ENCODE measurements around the gene PM20D1. TPM values are rescaled to one million over a fixed set of nuclear protein-coding genes. Genes with fewer than 3 reads are reported as not detected.

Gene PM20D1
- total and polyA plus RNA-seq, 2 donors from 2014 or later = 0.69 to 1.6 TPM

DNA sequence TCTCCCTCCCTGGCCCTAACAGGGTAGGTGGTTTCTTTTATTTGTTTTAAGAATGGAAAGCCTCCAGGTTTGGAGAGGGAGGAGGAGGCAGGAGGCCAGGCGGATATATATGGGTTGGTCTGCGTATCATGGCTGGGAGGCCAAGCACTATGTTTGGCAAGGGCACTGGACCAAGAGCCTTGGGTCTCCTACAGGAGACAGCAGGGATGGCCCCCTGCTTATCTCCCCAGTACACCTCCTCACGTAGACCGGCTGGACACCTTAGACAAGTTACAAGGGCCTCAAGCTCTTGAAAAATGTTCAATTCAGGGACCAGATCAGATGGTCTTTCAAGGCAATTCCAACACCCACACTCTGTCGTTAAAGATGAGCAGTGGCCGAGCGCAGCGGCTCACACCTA, 47.9 kb downstream of the PM20D1 start:
- TF ChIP-seq, protein P1, sequence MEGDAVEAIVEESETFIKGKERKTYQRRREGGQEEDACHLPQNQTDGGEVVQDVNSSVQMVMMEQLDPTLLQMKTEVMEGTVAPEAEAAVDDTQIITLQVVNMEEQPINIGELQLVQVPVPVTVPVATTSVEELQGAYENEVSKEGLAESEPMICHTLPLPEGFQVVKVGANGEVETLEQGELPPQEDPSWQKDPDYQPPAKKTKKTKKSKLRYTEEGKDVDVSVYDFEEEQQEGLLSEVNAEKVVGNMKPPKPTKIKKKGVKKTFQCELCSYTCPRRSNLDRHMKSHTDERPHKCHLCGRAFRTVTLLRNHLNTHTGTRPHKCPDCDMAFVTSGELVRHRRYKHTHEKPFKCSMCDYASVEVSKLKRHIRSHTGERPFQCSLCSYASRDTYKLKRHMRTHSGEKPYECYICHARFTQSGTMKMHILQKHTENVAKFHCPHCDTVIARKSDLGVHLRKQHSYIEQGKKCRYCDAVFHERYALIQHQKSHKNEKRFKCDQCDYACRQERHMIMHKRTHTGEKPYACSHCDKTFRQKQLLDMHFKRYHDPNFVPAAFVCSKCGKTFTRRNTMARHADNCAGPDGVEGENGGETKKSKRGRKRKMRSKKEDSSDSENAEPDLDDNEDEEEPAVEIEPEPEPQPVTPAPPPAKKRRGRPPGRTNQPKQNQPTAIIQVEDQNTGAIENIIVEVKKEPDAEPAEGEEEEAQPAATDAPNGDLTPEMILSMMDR (IDR thresholded peaks at IDR 0.05; ENCODE audit: borderline replicate concordance, extremely low read depth, insufficient read depth) = no peak
- Histone ChIP-seq H3K27ac (ENCODE audit: low read depth in 2 of 2, low read length in 2 of 2) (no peak overlapping the region), H3K27me3 (ENCODE audit: control insufficient read depth, insufficient read depth, low read length) (no peaks in the 10 kb centered on the region), H3K9me3 (ENCODE audit: control insufficient read depth in 2 of 3, insufficient read depth in 1 of 3, low read length in 3 of 3) (no peaks in the 10 kb centered on the region), H3K36me3 (ENCODE audit: control insufficient read depth in 2 of 3, insufficient read depth in 3 of 3, low read length in 3 of 3) (peaks cover under 1 to 31% (median 21%) of the 10 kb centered on the region in 3 donors), H3K4me1 (ENCODE audit: control insufficient read depth in 2 of 3, insufficient read depth in 2 of 3, low read depth in 1 of 3, low read length in 3 of 3) (peaks cover 0 to 10% (median 0%) of the 10 kb centered on the region in 3 donors), H3K4me3 (ENCODE audit: low read length in 3 of 3) (no peak overlapping the region), H3K9ac (ENCODE audit: low read length in 3 of 3) (no peak overlapping the region)
- intact Hi-C loops (cut with DNase I) = no loop called here
- DNase-seq = no peak
- no peak for FAIRE-seq

DNA sequence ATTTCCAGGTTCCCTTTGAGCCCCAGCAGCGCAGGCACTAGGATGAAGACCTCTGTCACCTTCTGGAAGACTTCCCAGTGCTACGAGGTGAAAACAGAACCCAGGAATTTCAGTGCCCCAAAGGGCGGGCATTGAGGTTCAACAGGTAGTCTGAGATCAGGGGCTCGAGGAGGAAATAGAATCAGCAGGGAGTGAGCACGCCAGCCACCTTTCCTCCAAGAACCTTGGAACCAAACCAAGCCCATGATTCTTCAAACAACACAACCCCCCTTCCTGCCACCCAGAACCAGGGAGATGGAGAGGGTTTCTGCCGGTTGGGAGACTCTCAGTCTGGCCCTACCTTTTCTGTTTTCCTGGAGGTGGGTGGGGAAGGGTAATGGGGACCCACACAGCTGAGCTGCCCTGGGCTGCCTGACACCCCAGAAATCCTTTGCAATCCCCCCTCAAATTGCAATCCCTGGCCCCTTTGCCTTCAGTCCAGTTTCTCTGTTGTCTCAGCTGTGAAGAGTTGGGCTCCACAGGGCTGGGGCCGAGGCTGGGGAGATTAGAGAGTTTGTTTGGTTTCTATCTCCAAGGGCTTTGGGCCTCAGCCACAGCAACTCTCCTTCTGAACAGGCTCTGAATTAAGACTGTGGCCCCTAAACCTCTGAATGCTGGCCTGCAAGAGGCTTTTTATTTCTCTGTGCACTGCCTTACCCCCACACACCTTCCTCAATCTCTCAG, 48.8 kb downstream of the PM20D1 start:
- Histone ChIP-seq H3K9me3 (ENCODE audit: control insufficient read depth in 2 of 3, insufficient read depth in 1 of 3, low read length in 3 of 3) (no peaks in the 10 kb centered on the region), H3K4me1 (ENCODE audit: control insufficient read depth in 2 of 3, insufficient read depth in 2 of 3, low read depth in 1 of 3, low read length in 3 of 3) (peaks cover 0 to 4% (median 0%) of the 10 kb centered on the region in 3 donors), H3K4me3 (ENCODE audit: low read length in 3 of 3) (no peak overlapping the region), H3K27me3 (ENCODE audit: control insufficient read depth, insufficient read depth, low read length) (no peaks in the 10 kb centered on the region), H3K9ac (ENCODE audit: low read length in 3 of 3) (no peak overlapping the region), H3K27ac (ENCODE audit: low read depth in 2 of 2, low read length in 2 of 2) (no peak overlapping the region), H3K36me3 (ENCODE audit: control insufficient read depth in 2 of 3, insufficient read depth in 3 of 3, low read length in 3 of 3) (peaks cover 4 to 41% (median 29%) of the 10 kb centered on the region in 3 donors)
- DNase-seq (peak in 1 of 5 donors; percentile 21), FAIRE-seq (no peak)
- intact Hi-C loops (cut with DNase I) = no loop called here
- TF ChIP-seq, protein P1 (IDR thresholded peaks at IDR 0.05; ENCODE audit: borderline replicate concordance, extremely low read depth, insufficient read depth) = no peak

DNA sequence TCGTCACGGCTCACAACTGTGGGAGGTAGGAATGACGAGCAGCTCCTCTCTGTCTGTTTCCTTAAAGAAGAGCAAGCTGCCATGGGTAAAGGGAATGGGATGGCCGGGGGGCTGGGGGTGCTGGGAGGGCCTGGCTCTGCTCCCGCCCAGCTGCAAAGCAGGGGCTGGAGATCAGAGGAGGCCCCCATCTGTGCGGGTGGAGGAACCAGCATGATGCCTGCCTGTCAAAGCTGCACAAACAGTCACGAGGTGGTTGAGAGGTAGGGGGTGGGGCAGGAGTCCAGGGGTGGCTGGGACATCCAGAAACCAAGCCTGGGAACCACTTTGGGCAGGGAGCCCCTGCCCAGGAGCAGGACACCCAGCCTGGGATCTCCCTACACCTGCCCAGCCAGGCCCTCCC, 49.5 kb downstream of the PM20D1 start:
- TF ChIP-seq, protein P1 (IDR thresholded peaks at IDR 0.05; ENCODE audit: borderline replicate concordance, extremely low read depth, insufficient read depth) = no peak
- peaks cover 4 to 48% (median 34%) of the 10 kb centered on the region in 3 donors for H3K36me3 ChIP-seq (ENCODE audit: control insufficient read depth in 2 of 3, insufficient read depth in 3 of 3, low read length in 3 of 3)
- no peak for FAIRE-seq
- peaks cover 0 to 1% (median 0%) of the 10 kb centered on the region in 3 donors for H3K4me1 ChIP-seq (ENCODE audit: control insufficient read depth in 2 of 3, insufficient read depth in 2 of 3, low read depth in 1 of 3, low read length in 3 of 3)
- intact Hi-C loops (cut with DNase I) = no loop called here
- no peak overlapping the region for H3K27ac ChIP-seq (ENCODE audit: low read depth in 2 of 2, low read length in 2 of 2)
- H3K4me3 ChIP-seq (ENCODE audit: low read length in 3 of 3) = no peak overlapping the region
- H3K9me3 ChIP-seq (ENCODE audit: control insufficient read depth in 2 of 3, insufficient read depth in 1 of 3, low read length in 3 of 3) = no peaks in the 10 kb centered on the region
- DNase-seq = no peak
- no peak overlapping the region for H3K9ac ChIP-seq (ENCODE audit: low read length in 3 of 3)
- no peaks in the 10 kb centered on the region for H3K27me3 ChIP-seq (ENCODE audit: control insufficient read depth, insufficient read depth, low read length)

All from kidney (tissue), 14 donors.